GM23338 (cell line): ENCODE measurements around the gene HSPB6. TPM values are rescaled to one million over a fixed set of nuclear protein-coding genes. Genes with fewer than 3 reads are reported as not detected.

Source experiments
- ATAC-seq: fragments of 200-7000 bp; cut with Tn5 transposase; 3 replicates; pipeline ENCODE4 v1.9.1; 2020
- DNase-seq: peaks from one replicate; pipeline ENCODE4 v3.0.0-alpha.2; 2015; ENCODE audit warnings: low spot score
- H2AFZ ChIP-seq: fragments of 200-600 bp; sonication (generic); 2 replicates; pipeline ENCODE4 v1.8.0; 2016; ENCODE audit warnings: antibody characterized with exemption, mild to moderate bottlenecking, moderate library complexity
- H3F3A ChIP-seq: fragments of 200-600 bp; sonication (generic); replicated peaks from 2 replicates; pipeline ENCODE4 v1.8.0; 2017; ENCODE audit warnings: antibody characterized with exemption, mixed run types, low read depth
- H3K27ac ChIP-seq: fragments of 200-600 bp; sonication (generic); 2 replicates; pipeline ENCODE4 v1.6.1; 2016; ENCODE audit warnings: low read depth
- H3K27me3 ChIP-seq: fragments of 200-600 bp; sonication (generic); 2 replicates; pipeline ENCODE4 v1.8.0; 2016; ENCODE audit warnings: mild to moderate bottlenecking, mixed run types, moderate library complexity; ENCODE audit not compliant: insufficient read depth
- H3K36me3 ChIP-seq: fragments of 200-600 bp; sonication (generic); 2 replicates; pipeline ENCODE4 v1.8.0; 2016; ENCODE audit warnings: mild to moderate bottlenecking; ENCODE audit not compliant: insufficient read depth
- H3K4me1 ChIP-seq: fragments of 200-600 bp; sonication (generic); 2 replicates; pipeline ENCODE4 v1.8.0; 2016; ENCODE audit warnings: mild to moderate bottlenecking, moderate library complexity; ENCODE audit not compliant: insufficient read depth
- H3K4me2 ChIP-seq: fragments of 200-600 bp; sonication (generic); 2 replicates; pipeline ENCODE4 v1.7.1; 2017; ENCODE audit warnings: mixed run types
- H3K4me3 ChIP-seq: fragments of 200-600 bp; sonication (generic); 2 replicates; pipeline ENCODE4 v1.6.1; 2016; ENCODE audit warnings: mixed run types
- H3K79me2 ChIP-seq: fragments of 200-600 bp; sonication (generic); replicated peaks from 2 replicates; pipeline ENCODE4 v1.8.0; 2017; ENCODE audit warnings: mild to moderate bottlenecking; ENCODE audit not compliant: insufficient read depth
- H3K9me2 ChIP-seq: fragments of 200-600 bp; sonication (generic); 2 replicates; pipeline ENCODE4 v1.8.0; 2017; ENCODE audit not compliant: insufficient read depth
- H4K20me1 ChIP-seq: fragments of 200-600 bp; sonication (generic); replicated peaks from 2 replicates; pipeline ENCODE4 v1.8.0; 2017; ENCODE audit warnings: mild to moderate bottlenecking; ENCODE audit not compliant: insufficient read depth
- H3K27ac Mint-ChIP-seq: 2 replicates; pipeline ENCODE4 v1.8.0; 2020; ENCODE audit warnings: inconsistent platforms, mild to moderate bottlenecking, moderate library complexity, mixed read lengths
- H3K27me3 Mint-ChIP-seq: 3 replicates; pipeline ENCODE4 v1.8.0; 2022; ENCODE audit warnings: low read depth, mild to moderate bottlenecking, moderate library complexity, mixed read lengths, inconsistent platforms; ENCODE audit not compliant: insufficient read depth, poor library complexity
- H3K36me3 Mint-ChIP-seq: 3 replicates; pipeline ENCODE4 v1.8.0; 2021; ENCODE audit warnings: low read depth, mild to moderate bottlenecking, inconsistent platforms, moderate library complexity, mixed read lengths
- H3K4me1 Mint-ChIP-seq: 3 replicates; pipeline ENCODE4 v1.8.0; 2020; ENCODE audit warnings: mild to moderate bottlenecking, inconsistent platforms, mixed read lengths
- H3K4me3 Mint-ChIP-seq: 3 replicates; pipeline ENCODE4 v1.8.0; 2021; ENCODE audit warnings: moderate library complexity, mild to moderate bottlenecking, inconsistent platforms, mixed read lengths
- H3K9me3 Mint-ChIP-seq: 3 replicates; pipeline ENCODE4 v1.8.0; 2020; ENCODE audit warnings: moderate library complexity, mild to moderate bottlenecking, inconsistent platforms, mixed read lengths
- CREB1 ChIP-seq: fragments of 250-450 bp; sonication (Bioruptor Pico); IDR thresholded peaks from 2 replicates; pipeline ENCODE4 v1.5.0; 2020; ENCODE audit warnings: low read depth, mild to moderate bottlenecking, moderate library complexity
- CTCF ChIP-seq, 2 experiments: fragments of 200-600 bp in 1 of 2; sonication (generic) in 1 of 2; conservative IDR thresholded peaks; 2 replicates each; pipeline versions ENCODE4 v1.5.1 to v1.6.1; 2016 to 2017; ENCODE audit warnings: antibody characterized with exemption in 2 of 2, low read depth in 2 of 2, mild to moderate bottlenecking in 2 of 2, moderate library complexity in 1 of 2
- EZH2 ChIP-seq: fragments of 200-600 bp; sonication (generic); IDR thresholded peaks from one replicate; pipeline ENCODE4 v1.8.0; 2017; ENCODE audit warnings: antibody characterized with exemption, mild to moderate bottlenecking, low read depth; ENCODE audit not compliant: unreplicated experiment
- JUNB ChIP-seq: IDR thresholded peaks from one replicate; pipeline ENCODE4 v1.6.1; 2016; ENCODE audit warnings: antibody characterized with exemption; ENCODE audit not compliant: unreplicated experiment
- NANOG ChIP-seq: IDR thresholded peaks from 2 replicates; pipeline ENCODE4 v1.6.1; 2016; ENCODE audit warnings: antibody characterized with exemption, borderline replicate concordance
- POLR2AphosphoS5 ChIP-seq: IDR thresholded peaks from 2 replicates; pipeline ENCODE4 v1.6.1; 2016; ENCODE audit warnings: antibody characterized with exemption, low read depth
- STAT1 ChIP-seq: IDR thresholded peaks from one replicate; pipeline ENCODE4 v1.6.1; 2016; ENCODE audit warnings: antibody characterized with exemption; ENCODE audit not compliant: unreplicated experiment
- ZNF331 ChIP-seq: fragments of 250-450 bp; sonication (Bioruptor Pico); IDR thresholded peaks from 2 replicates; pipeline ENCODE4 v1.5.0; 2020; ENCODE audit warnings: low read depth, mild to moderate bottlenecking, moderate library complexity
- polyA plus RNA-seq: library from polyadenylated mRNA; unstranded; fragments of >200 nt; fragmentation: Nextera tagmentation; extraction: Ambion mirVana; gene quantifications from 2 replicates; pipeline ENCODE4 v1.2.1, GENCODE V29; 2016
- total RNA-seq: library from RNA; depleted of rRNA; stranded (reverse); fragments of >200 nt; shearing (Covaris generic); gene quantifications from 2 replicates; pipeline ENCODE4 v1.2.3, GENCODE V29; 2014
- TF ChIP-seq, protein P1 (sequence below): fragments of 250-450 bp; sonication (Bioruptor Pico); IDR thresholded peaks from 2 replicates; pipeline ENCODE4 v1.5.0; 2020; ENCODE audit warnings: mild to moderate bottlenecking, moderate library complexity
- TF ChIP-seq, protein P2 (sequence below): IDR thresholded peaks from one replicate; pipeline ENCODE4 v1.6.1; 2018; ENCODE audit warnings: antibody characterized with exemption; ENCODE audit not compliant: unreplicated experiment

Gene HSPB6
- total and polyA plus RNA-seq, 2 experiments from 2014 or later, result 0.87 to 3.2 TPM

GRCh38 chr19:35730326-35730725 lies 26.5 kb downstream of the HSPB6 start (continued):
- TF ChIP-seq, protein P1, sequence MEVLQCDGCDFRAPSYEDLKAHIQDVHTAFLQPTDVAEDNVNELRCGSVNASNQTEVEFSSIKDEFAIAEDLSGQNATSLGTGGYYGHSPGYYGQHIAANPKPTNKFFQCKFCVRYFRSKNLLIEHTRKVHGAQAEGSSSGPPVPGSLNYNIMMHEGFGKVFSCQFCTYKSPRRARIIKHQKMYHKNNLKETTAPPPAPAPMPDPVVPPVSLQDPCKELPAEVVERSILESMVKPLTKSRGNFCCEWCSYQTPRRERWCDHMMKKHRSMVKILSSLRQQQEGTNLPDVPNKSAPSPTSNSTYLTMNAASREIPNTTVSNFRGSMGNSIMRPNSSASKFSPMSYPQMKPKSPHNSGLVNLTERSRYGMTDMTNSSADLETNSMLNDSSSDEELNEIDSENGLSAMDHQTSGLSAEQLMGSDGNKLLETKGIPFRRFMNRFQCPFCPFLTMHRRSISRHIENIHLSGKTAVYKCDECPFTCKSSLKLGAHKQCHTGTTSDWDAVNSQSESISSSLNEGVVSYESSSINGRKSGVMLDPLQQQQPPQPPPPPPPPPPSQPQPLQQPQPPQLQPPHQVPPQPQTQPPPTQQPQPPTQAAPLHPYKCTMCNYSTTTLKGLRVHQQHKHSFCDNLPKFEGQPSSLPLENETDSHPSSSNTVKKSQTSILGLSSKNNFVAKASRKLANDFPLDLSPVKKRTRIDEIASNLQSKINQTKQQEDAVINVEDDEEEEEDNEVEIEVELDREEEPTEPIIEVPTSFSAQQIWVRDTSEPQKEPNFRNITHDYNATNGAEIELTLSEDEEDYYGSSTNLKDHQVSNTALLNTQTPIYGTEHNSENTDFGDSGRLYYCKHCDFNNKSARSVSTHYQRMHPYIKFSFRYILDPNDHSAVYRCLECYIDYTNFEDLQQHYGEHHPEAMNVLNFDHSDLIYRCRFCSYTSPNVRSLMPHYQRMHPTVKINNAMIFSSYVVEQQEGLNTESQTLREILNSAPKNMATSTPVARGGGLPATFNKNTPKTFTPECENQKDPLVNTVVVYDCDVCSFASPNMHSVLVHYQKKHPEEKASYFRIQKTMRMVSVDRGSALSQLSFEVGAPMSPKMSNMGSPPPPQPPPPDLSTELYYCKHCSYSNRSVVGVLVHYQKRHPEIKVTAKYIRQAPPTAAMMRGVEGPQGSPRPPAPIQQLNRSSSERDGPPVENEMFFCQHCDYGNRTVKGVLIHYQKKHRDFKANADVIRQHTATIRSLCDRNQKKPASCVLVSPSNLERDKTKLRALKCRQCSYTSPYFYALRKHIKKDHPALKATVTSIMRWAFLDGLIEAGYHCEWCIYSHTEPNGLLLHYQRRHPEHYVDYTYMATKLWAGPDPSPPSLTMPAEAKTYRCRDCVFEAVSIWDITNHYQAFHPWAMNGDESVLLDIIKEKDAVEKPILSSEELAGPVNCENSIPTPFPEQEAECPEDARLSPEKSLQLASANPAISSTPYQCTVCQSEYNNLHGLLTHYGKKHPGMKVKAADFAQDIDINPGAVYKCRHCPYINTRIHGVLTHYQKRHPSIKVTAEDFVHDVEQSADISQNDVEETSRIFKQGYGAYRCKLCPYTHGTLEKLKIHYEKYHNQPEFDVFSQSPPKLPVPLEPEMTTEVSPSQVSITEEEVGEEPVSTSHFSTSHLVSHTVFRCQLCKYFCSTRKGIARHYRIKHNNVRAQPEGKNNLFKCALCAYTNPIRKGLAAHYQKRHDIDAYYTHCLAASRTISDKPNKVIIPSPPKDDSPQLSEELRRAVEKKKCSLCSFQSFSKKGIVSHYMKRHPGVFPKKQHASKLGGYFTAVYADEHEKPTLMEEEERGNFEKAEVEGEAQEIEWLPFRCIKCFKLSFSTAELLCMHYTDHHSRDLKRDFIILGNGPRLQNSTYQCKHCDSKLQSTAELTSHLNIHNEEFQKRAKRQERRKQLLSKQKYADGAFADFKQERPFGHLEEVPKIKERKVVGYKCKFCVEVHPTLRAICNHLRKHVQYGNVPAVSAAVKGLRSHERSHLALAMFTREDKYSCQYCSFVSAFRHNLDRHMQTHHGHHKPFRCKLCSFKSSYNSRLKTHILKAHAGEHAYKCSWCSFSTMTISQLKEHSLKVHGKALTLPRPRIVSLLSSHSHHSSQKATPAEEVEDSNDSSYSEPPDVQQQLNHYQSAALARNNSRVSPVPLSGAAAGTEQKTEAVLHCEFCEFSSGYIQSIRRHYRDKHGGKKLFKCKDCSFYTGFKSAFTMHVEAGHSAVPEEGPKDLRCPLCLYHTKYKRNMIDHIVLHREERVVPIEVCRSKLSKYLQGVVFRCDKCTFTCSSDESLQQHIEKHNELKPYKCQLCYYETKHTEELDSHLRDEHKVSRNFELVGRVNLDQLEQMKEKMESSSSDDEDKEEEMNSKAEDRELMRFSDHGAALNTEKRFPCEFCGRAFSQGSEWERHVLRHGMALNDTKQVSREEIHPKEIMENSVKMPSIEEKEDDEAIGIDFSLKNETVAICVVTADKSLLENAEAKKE (CRISPR knock-in tag), result no peak
- TF ChIP-seq JUNB, result no peak
- no peak for TF ChIP-seq STAT1
- TF ChIP-seq ZNF331, result no peak
- TF ChIP-seq CREB1 (CRISPR knock-in tag), result no peak
- no peak for TF ChIP-seq POLR2AphosphoS5
- no peak for TF ChIP-seq EZH2
- TF ChIP-seq CTCF (conservative IDR thresholded peaks at IDR 0.05; ENCODE audit: low read depth in 2 of 2), result no peak
- TF ChIP-seq NANOG, result no peak

DNA sequence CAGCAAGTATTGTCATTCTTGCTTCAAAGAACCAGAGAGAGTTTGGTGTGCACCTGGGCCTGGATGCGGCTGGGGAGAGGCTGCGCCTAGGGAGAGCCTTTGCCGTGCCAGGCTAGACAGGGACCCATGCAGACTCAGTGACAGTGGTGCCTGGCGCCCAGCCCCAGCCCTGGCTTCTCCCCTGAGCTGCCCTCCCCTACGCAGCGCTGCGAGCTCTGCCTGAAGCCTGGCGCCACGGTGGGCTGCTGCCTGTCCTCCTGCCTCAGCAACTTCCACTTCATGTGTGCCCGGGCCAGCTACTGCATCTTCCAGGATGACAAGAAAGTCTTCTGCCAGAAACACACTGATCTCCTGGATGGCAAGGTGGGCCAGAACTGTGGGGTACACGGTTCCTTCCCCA lies 27.1 kb downstream of the HSPB6 start:
- Histone ChIP-seq H3K36me3 (peaks cover 21% of the 10 kb centered on the region; the same call in 1 of the 2 replicates), H3K4me2 (no peak overlapping the region), H3K27ac (no peak overlapping the region), H4K20me1 (peaks cover 5% of the 10 kb centered on the region), H3K9me2 (no peaks in the 10 kb centered on the region), H3K4me1 (no peaks in the 10 kb centered on the region), H3K27me3 (no peaks in the 10 kb centered on the region), H3K79me2 (no peaks in the 10 kb centered on the region), H2AFZ (no peak overlapping the region), H3F3A (no peaks in the 10 kb centered on the region), H3K4me3 (no peak overlapping the region)
- Mint-ChIP-seq H3K27ac (no peak overlapping the region), H3K36me3 (peaks cover 73% of the 10 kb centered on the region), H3K4me1 (no peaks in the 10 kb centered on the region), H3K4me3 (no peak overlapping the region), H3K9me3 (no peaks in the 10 kb centered on the region; the same call in 2 of the 3 replicates), H3K27me3 (peaks cover 11% of the 10 kb centered on the region)
- no peak for TF ChIP-seq CTCF (conservative IDR thresholded peaks at IDR 0.05; ENCODE audit: low read depth in 2 of 2)
- TF ChIP-seq, protein P2, sequence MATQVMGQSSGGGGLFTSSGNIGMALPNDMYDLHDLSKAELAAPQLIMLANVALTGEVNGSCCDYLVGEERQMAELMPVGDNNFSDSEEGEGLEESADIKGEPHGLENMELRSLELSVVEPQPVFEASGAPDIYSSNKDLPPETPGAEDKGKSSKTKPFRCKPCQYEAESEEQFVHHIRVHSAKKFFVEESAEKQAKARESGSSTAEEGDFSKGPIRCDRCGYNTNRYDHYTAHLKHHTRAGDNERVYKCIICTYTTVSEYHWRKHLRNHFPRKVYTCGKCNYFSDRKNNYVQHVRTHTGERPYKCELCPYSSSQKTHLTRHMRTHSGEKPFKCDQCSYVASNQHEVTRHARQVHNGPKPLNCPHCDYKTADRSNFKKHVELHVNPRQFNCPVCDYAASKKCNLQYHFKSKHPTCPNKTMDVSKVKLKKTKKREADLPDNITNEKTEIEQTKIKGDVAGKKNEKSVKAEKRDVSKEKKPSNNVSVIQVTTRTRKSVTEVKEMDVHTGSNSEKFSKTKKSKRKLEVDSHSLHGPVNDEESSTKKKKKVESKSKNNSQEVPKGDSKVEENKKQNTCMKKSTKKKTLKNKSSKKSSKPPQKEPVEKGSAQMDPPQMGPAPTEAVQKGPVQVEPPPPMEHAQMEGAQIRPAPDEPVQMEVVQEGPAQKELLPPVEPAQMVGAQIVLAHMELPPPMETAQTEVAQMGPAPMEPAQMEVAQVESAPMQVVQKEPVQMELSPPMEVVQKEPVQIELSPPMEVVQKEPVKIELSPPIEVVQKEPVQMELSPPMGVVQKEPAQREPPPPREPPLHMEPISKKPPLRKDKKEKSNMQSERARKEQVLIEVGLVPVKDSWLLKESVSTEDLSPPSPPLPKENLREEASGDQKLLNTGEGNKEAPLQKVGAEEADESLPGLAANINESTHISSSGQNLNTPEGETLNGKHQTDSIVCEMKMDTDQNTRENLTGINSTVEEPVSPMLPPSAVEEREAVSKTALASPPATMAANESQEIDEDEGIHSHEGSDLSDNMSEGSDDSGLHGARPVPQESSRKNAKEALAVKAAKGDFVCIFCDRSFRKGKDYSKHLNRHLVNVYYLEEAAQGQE, result no peak
- TF ChIP-seq CREB1 (CRISPR knock-in tag), result no peak
- DNase-seq, result no peak
- ATAC-seq, result no peak
